Mesenchymal stem cell (in vitro differentiated cells and primary cell): ENCODE data around the gene PEMT.

Source experiments
- DNase-seq: peaks from one replicate; pipeline ENCODE4 v3.0.0-alpha.2; 2013
- H2AFZ ChIP-seq: one replicate; pipeline ENCODE4 v1.6.1; 2013; ENCODE audit warnings: low read depth, mild to moderate bottlenecking, control low read depth, inconsistent platforms, low read length, moderate library complexity
- H2AK5ac ChIP-seq: 2 replicates; pipeline ENCODE4 v1.6.1; 2013; ENCODE audit warnings: low read length, moderate library complexity, mild to moderate bottlenecking, inconsistent platforms; ENCODE audit not compliant: severe bottlenecking
- H2BK120ac ChIP-seq: one replicate; pipeline ENCODE4 v1.6.1; 2013; ENCODE audit warnings: low read depth, mild to moderate bottlenecking, inconsistent platforms, low read length, moderate library complexity
- H2BK12ac ChIP-seq, 2 experiments: one replicate each; pipeline ENCODE4 v1.6.1; 2013; ENCODE audit warnings: inconsistent platforms in 2 of 2, low read length in 2 of 2, mild to moderate bottlenecking in 2 of 2, moderate library complexity in 2 of 2, control low read depth in 1 of 2
- H2BK15ac ChIP-seq: one replicate; pipeline ENCODE4 v1.6.1; 2013; ENCODE audit warnings: mild to moderate bottlenecking, low read depth, inconsistent platforms; ENCODE audit not compliant: poor library complexity, severe bottlenecking
- H2BK5ac ChIP-seq: 2 replicates; pipeline ENCODE4 v1.6.1; 2013; ENCODE audit warnings: low read depth, mild to moderate bottlenecking, low read length, control low read depth, inconsistent platforms; ENCODE audit not compliant: poor library complexity, severe bottlenecking
- H3K14ac ChIP-seq, 2 experiments: one replicate each; pipeline ENCODE4 v1.6.1; 2013; ENCODE audit warnings: inconsistent platforms in 2 of 2, low read length in 2 of 2, control low read depth in 1 of 2, mild to moderate bottlenecking in 1 of 2, moderate library complexity in 1 of 2
- H3K18ac ChIP-seq, 2 experiments: one replicate each; pipeline ENCODE4 v1.6.1; 2013; ENCODE audit warnings: inconsistent platforms in 2 of 2, low read length in 2 of 2, control low read depth in 1 of 2, low read depth in 1 of 2, mild to moderate bottlenecking in 1 of 2
- H3K23ac ChIP-seq, 2 experiments: one replicate each; pipeline ENCODE4 v1.6.1; 2013; ENCODE audit warnings: inconsistent platforms in 2 of 2, low read length in 2 of 2, mild to moderate bottlenecking in 2 of 2, moderate library complexity in 2 of 2, control low read depth in 1 of 2
- H3K27ac ChIP-seq: 2 replicates; pipeline ENCODE4 v1.5.1; 2013; ENCODE audit warnings: mild to moderate bottlenecking, moderate library complexity, low read length, control low read depth, inconsistent platforms; ENCODE audit not compliant: poor library complexity, severe bottlenecking
- H3K27me3 ChIP-seq, 2 experiments: 2 replicates each; pipeline versions ENCODE4 v1.6.1 to v1.7.0; 2013; ENCODE audit warnings: low read length in 2 of 2, mild to moderate bottlenecking in 2 of 2, moderate library complexity in 2 of 2, control low read depth in 1 of 2, inconsistent platforms in 1 of 2; ENCODE audit not compliant: control insufficient read depth in 1 of 2, insufficient read depth in 1 of 2
- H3K36me3 ChIP-seq, 2 experiments: 2 replicates each; pipeline versions ENCODE4 v1.6.1 to v1.7.0; 2013; ENCODE audit warnings: low read length in 2 of 2, control low read depth in 1 of 2, inconsistent platforms in 1 of 2, low read depth in 1 of 2, mild to moderate bottlenecking in 1 of 2; ENCODE audit not compliant: insufficient read depth in 2 of 2, control insufficient read depth in 1 of 2
- H3K4ac ChIP-seq, 2 experiments: one replicate each; pipeline ENCODE4 v1.6.1; 2013; ENCODE audit warnings: inconsistent platforms in 2 of 2, low read length in 2 of 2, mild to moderate bottlenecking in 2 of 2, moderate library complexity in 2 of 2, control low read depth in 1 of 2, low read depth in 1 of 2
- H3K4me1 ChIP-seq: 2 replicates; pipeline ENCODE4 v1.6.1; 2013; ENCODE audit warnings: low read depth, low read length, control low read depth; ENCODE audit not compliant: control insufficient read depth, insufficient read depth
- H3K4me2 ChIP-seq: 2 replicates; pipeline ENCODE4 v1.6.1; 2013; ENCODE audit warnings: low read length, mild to moderate bottlenecking, inconsistent platforms; ENCODE audit not compliant: poor library complexity, severe bottlenecking
- H3K4me3 ChIP-seq, 2 experiments: 2 replicates each; pipeline versions ENCODE4 v1.5.1 to v1.7.0; 2013; ENCODE audit warnings: low read length in 2 of 2, mild to moderate bottlenecking in 2 of 2, control low read depth in 1 of 2, low read depth in 1 of 2; ENCODE audit not compliant: insufficient read depth in 1 of 2
- H3K79me1 ChIP-seq: replicated peaks from 2 replicates; pipeline ENCODE4 v1.6.1; 2013; ENCODE audit warnings: mild to moderate bottlenecking, control low read depth, low read length, inconsistent platforms; ENCODE audit not compliant: poor library complexity, severe bottlenecking
- H3K9ac ChIP-seq: 2 replicates; pipeline ENCODE4 v1.7.0; 2013; ENCODE audit warnings: mild to moderate bottlenecking, low read length, moderate library complexity
- H3K9me3 ChIP-seq: 2 replicates; pipeline ENCODE4 v1.7.0; 2013; ENCODE audit warnings: mild to moderate bottlenecking, low read length; ENCODE audit not compliant: control insufficient read depth
- H4K8ac ChIP-seq: one replicate; pipeline ENCODE4 v1.6.1; 2013; ENCODE audit warnings: inconsistent platforms, mild to moderate bottlenecking, low read length, moderate library complexity
- H4K91ac ChIP-seq: one replicate; pipeline ENCODE4 v1.6.1; 2013; ENCODE audit warnings: mild to moderate bottlenecking, low read length, inconsistent platforms
- WGBS: methylation state at CpG from one replicate; pipeline ENCODE4 v1.1.7; 2013; ENCODE audit warnings: mixed read lengths; 5-methylcytosine and 5-hydroxymethylcytosine counted together

PEMT gene

DNA sequence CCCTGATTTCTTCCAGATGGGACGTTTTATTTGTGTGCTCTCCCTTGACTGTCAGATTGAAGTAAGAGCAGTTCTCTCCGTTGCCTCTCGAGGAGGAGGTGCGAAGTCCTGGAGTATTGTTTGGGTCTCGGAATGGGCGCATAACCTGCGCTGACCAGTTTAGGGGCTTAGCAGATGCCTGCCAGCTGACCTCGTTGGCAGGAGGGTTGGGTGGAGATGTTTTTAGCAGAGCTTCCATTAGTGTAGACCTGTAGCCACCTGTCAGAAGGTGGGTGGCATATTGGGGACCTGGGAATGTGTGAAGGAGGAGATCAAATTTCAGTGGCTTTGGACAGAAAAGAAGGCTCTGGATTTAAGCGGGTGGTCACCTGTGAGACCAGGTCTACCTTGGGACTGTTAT is 98.9 kb downstream of the PEMT start:
- Histone ChIP-seq H3K23ac (no peak overlapping the region), H4K91ac (no peak overlapping the region), H3K18ac (no peak overlapping the region), H2BK120ac (no peak overlapping the region), H4K8ac (no peak overlapping the region), H2BK15ac (no peak overlapping the region), H2AFZ (no peak overlapping the region), H3K9ac (peak overlapping the region; percentile 87), H3K36me3 (peaks cover 22 to 45% of the 10 kb centered on the region in 2 experiments), H3K4me3 (no peak overlapping the region), H3K4me1 (peaks cover 20% of the 10 kb centered on the region), H3K4ac (no peak overlapping the region), H3K14ac (no peak overlapping the region), H2AK5ac (no peak overlapping the region), H2BK12ac (no peak overlapping the region), H3K27ac (no peak overlapping the region), H2BK5ac (no peak overlapping the region), H3K9me3 (no peaks in the 10 kb centered on the region), H3K79me1 (peaks cover 8% of the 10 kb centered on the region), H3K4me2 (no peak overlapping the region), H3K27me3 (peaks cover 0 to 15% of the 10 kb centered on the region in 2 experiments)
- 92% methylated on average over 9 of the region's 9 CpGs for WGBS
- no peak for DNase-seq

DNA sequence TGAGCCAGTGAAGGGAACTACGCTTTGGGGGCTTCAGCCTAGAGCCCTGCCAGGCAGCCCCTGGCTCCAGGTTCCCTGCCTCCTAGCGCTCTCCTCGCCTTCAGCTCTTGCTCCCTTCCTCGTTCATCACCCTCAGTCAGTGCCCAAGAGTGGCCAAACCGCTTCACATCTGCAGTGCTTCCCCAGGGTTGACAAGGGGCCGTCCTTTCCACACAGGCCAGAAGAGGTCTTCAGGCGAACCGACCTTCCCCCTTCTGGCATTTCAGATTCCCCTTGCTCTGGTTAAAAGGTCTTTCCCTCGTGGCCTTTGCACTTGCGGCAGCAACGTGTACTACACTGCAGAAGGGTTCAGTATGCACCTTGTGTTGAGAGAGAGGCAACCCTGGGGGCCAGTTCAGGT is 99.4 kb downstream of the PEMT start:
- H3K23ac ChIP-seq, result no peak overlapping the region
- WGBS, result 88% methylated on average over 11 of the region's 11 CpGs
- no peak overlapping the region for H3K4ac ChIP-seq
- H3K4me1 ChIP-seq, result peaks cover 19% of the 10 kb centered on the region
- DNase-seq, result no peak
- H3K79me1 ChIP-seq, result peaks cover 8% of the 10 kb centered on the region
- no peak overlapping the region for H3K27ac ChIP-seq
- H2AK5ac ChIP-seq, result no peak overlapping the region
- no peak overlapping the region for H3K9ac ChIP-seq
- H4K91ac ChIP-seq, result no peak overlapping the region
- H3K4me3 ChIP-seq, result no peak overlapping the region
- H2BK5ac ChIP-seq, result no peak overlapping the region
- no peak overlapping the region for H4K8ac ChIP-seq
- no peak overlapping the region for H3K4me2 ChIP-seq
- H3K9me3 ChIP-seq, result no peaks in the 10 kb centered on the region
- H2BK15ac ChIP-seq, result no peak overlapping the region
- H3K36me3 ChIP-seq, result peaks cover 25 to 48% of the 10 kb centered on the region in 2 experiments
- H2BK120ac ChIP-seq, result no peak overlapping the region
- H2AFZ ChIP-seq, result no peak overlapping the region
- H3K14ac ChIP-seq, result no peak overlapping the region
- peaks cover 0 to 10% of the 10 kb centered on the region in 2 experiments for H3K27me3 ChIP-seq
- H3K18ac ChIP-seq, result no peak overlapping the region
- no peak overlapping the region for H2BK12ac ChIP-seq

- H3K4me1 ChIP-seq, result peaks cover 17% of the 10 kb centered on the region
- no peak overlapping the region for H2BK5ac ChIP-seq
- H4K8ac ChIP-seq, result no peak overlapping the region
- H2AFZ ChIP-seq, result no peak overlapping the region
- H3K4me3 ChIP-seq, result no peak overlapping the region
- no peak overlapping the region for H3K9ac ChIP-seq
- H3K23ac ChIP-seq, result no peak overlapping the region
- H2BK15ac ChIP-seq, result no peak overlapping the region
- no peak overlapping the region for H3K14ac ChIP-seq
- 97% methylated on average over 17 of the region's 17 CpGs for WGBS
- H3K18ac ChIP-seq, result no peak overlapping the region
- peaks cover 0 to 10% of the 10 kb centered on the region in 2 experiments for H3K27me3 ChIP-seq
- no peak overlapping the region for H3K4me2 ChIP-seq
- DNase-seq, result no peak
- peaks cover 26 to 48% of the 10 kb centered on the region in 2 experiments for H3K36me3 ChIP-seq
- H4K91ac ChIP-seq, result no peak overlapping the region
- no peak overlapping the region for H2BK12ac ChIP-seq
- no peak overlapping the region for H3K4ac ChIP-seq
- peaks cover 8% of the 10 kb centered on the region for H3K79me1 ChIP-seq
- H2AK5ac ChIP-seq, result no peak overlapping the region
- H2BK120ac ChIP-seq, result no peak overlapping the region
- no peak overlapping the region for H3K27ac ChIP-seq
- no peaks in the 10 kb centered on the region for H3K9me3 ChIP-seq
Measured at GRCh38 chr17:17491546-17491988, 99.9 kb downstream of the PEMT start.

DNA sequence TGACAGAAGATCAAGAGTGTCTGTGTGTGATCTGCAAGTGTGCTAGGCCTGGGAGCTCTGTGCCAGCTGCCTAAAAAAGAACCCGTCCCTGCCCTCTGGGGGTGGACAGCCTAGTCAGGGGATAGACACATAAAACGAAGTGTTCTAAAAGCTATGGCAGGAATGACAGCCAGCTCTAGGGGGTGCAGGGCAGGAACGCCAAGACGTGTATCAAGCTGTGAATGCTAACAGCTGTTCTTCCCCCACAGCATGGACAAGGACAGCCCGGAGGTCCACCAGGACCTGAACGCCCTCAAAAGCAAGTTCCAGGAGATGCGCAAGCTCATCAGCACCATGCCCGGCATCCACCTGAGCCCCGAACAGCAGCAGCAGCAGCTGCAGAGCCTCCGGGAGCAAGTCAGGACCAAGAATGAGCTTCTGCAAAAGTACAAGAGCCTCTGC is 100.5 kb downstream of the PEMT start:
- Histone ChIP-seq H3K14ac (no peak overlapping the region), H2BK15ac (no peak overlapping the region), H2BK120ac (no peak overlapping the region), H3K4me2 (no peak overlapping the region), H4K8ac (no peak overlapping the region), H3K23ac (no peak overlapping the region), H3K4me3 (no peak overlapping the region), H4K91ac (no peak overlapping the region), H3K9me3 (no peaks in the 10 kb centered on the region), H3K18ac (no peak overlapping the region), H3K4ac (no peak overlapping the region), H3K9ac (no peak overlapping the region), H2AK5ac (no peak overlapping the region), H3K4me1 (peaks cover 16% of the 10 kb centered on the region), H3K36me3 (peaks cover 31 to 48% of the 10 kb centered on the region in 2 experiments), H3K27me3 (peaks cover 0 to 10% of the 10 kb centered on the region in 2 experiments), H2BK5ac (no peak overlapping the region), H3K79me1 (peaks cover 8% of the 10 kb centered on the region), H3K27ac (no peak overlapping the region), H2AFZ (no peak overlapping the region), H2BK12ac (no peak overlapping the region)
- DNase-seq, result no peak
- WGBS, result 91% methylated on average over 10 of the region's 10 CpGs
